GM15510 (cell line): ENCODE measurements around the gene TRIM63.
A peak's percentile ranks its signal among the peaks of the same experiment; 100 is the strongest.

Experiments
- POLR2A ChIP-seq: IDR thresholded peaks from 3 replicates; pipeline ENCODE4 v1.6.1; 2011; ENCODE audit warnings: borderline replicate concordance; ENCODE audit not compliant: insufficient read length; ENCODE audit errors: extremely low read depth

The TRIM63 gene

GRCh38 chr1:26047278-26047874 is 20.1 kb downstream of the TRIM63 start:
- no peak for TF ChIP-seq POLR2A

GRCh38 chr1:26046246-26047095 is 21.0 kb downstream of the TRIM63 start:
- no peak for TF ChIP-seq POLR2A

- no peak for TF ChIP-seq POLR2A
Measured at GRCh38 chr1:26045722-26046245, 21.6 kb downstream of the TRIM63 start, which contains the start of gene SLC30A2. SLC30A2 (minus strand) TSS chr1:26046118; CDS start chr1:26045896, 222 bp downstream.

- no peak for TF ChIP-seq POLR2A
Measured at GRCh38 chr1:26044971-26045721, 22.3 kb downstream of the TRIM63 start.

GRCh38 chr1:26044414-26044813 is 23.0 kb downstream of the TRIM63 start:
- no peak for TF ChIP-seq POLR2A

GRCh38 chr1:26043765-26044164 is 23.7 kb downstream of the TRIM63 start:
- TF ChIP-seq POLR2A: no peak

- TF ChIP-seq POLR2A: no peak
Measured at GRCh38 chr1:26041978-26042377, 25.5 kb downstream of the TRIM63 start.

GRCh38 chr1:26041401-26041800 is 26.0 kb downstream of the TRIM63 start:
- no peak for TF ChIP-seq POLR2A

- TF ChIP-seq POLR2A: no peak
Measured at GRCh38 chr1:26038904-26039303, 28.5 kb downstream of the TRIM63 start.

- no peak for TF ChIP-seq POLR2A
Measured at GRCh38 chr1:26038477-26038876, 29.0 kb downstream of the TRIM63 start.

GRCh38 chr1:26037904-26038303 is 29.5 kb downstream of the TRIM63 start:
- TF ChIP-seq POLR2A: no peak

- TF ChIP-seq POLR2A: no peak
Measured at GRCh38 chr1:26036756-26037281, 30.6 kb downstream of the TRIM63 start.

- no peak for TF ChIP-seq POLR2A
Measured at GRCh38 chr1:26035959-26036755, 31.3 kb downstream of the TRIM63 start.

GRCh38 chr1:26035203-26035958 is 32.0 kb downstream of the TRIM63 start:
- peak; percentile 47 for TF ChIP-seq POLR2A

- no peak for TF ChIP-seq POLR2A
Measured at GRCh38 chr1:26034504-26035202, 32.8 kb downstream of the TRIM63 start.
